Lower leg skin (tissue), 4 donors: Measurements from ENCODE around the gene ZNHIT6. TPM values are rescaled to one million over a fixed set of nuclear protein-coding genes. Genes with fewer than 3 reads are reported as not detected.

Experiments
- DNase-seq, 2 donors: peaks; one replicate each; pipeline ENCODE4 v3.0.0-alpha.2; 2019; ENCODE audit warnings: low spot score in 2 of 2
- H3K4me3 ChIP-seq: fragments of 200-600 bp; sonication (generic); 2 replicates; pipeline ENCODE4 v1.5.1; 2017; ENCODE audit warnings: mild to moderate bottlenecking, low read depth; ENCODE audit not compliant: poor library complexity, severe bottlenecking
- CTCF ChIP-seq, 3 donors: fragments of 450-650 bp; IDR thresholded peaks; one replicate each; pipeline ENCODE4 v1.5.1; 2016; ENCODE audit warnings: antibody characterized with exemption in 3 of 3, mild to moderate bottlenecking in 3 of 3, moderate library complexity in 2 of 3
- POLR2A ChIP-seq, 2 donors: fragments of 450-650 bp; IDR thresholded peaks; one replicate each; pipeline ENCODE4 v1.6.1; 2016 to 2017; ENCODE audit warnings: antibody characterized with exemption in 2 of 2, mild to moderate bottlenecking in 1 of 2, moderate library complexity in 1 of 2
- WGBS, 2 donors: methylation state at CpG; one replicate each; pipeline ENCODE4 v1.1.5; 2018; 5-methylcytosine and 5-hydroxymethylcytosine counted together
- intact Hi-C: fragments of 100-400 bp; cut with DNase I; formaldehyde crosslinking; loops from one replicate; pipeline ENCODE4 v1.15.0; 2023; ENCODE audit warnings: low total_unique reads
- total RNA-seq, 4 donors: library from RNA; depleted of rRNA; stranded (reverse); fragments of >200 nt; gene quantifications; one replicate each; pipeline ENCODE4 v1.1.0, GENCODE V29; 2016

ZNHIT6 gene
- total RNA-seq, 4 donors from 2014 or later = 8.9 to 11.7 (median 10.5) TPM

GRCh38 chr1:85700422-85700821 is 7.8 kb downstream of the ZNHIT6 start:
- TF ChIP-seq POLR2A (IDR thresholded peaks at IDR 0.05) = no peak
- TF ChIP-seq CTCF (IDR thresholded peaks at IDR 0.05) = no peak
- DNase-seq = no peak
- H3K4me3 ChIP-seq = no peak overlapping the region
- intact Hi-C loops = no loop called here
- WGBS, 2 donors = 83 to 90% methylated on average over 4 of the region's 4 CpGs

GRCh38 chr1:85697895-85698294 is 10.3 kb downstream of the ZNHIT6 start:
- no peak for DNase-seq
- TF ChIP-seq CTCF (IDR thresholded peaks at IDR 0.05) = no peak
- TF ChIP-seq POLR2A (IDR thresholded peaks at IDR 0.05) = no peak
- intact Hi-C loops = no loop called here
- no peak overlapping the region for H3K4me3 ChIP-seq

- H3K4me3 ChIP-seq = no peak overlapping the region
- DNase-seq = no peak
- intact Hi-C loops = loop anchor here (5.0 kb wide), 1 partner anchor 386 kb away; no protein-coding TSS in a partner anchor
- no peak for TF ChIP-seq POLR2A (IDR thresholded peaks at IDR 0.05)
- TF ChIP-seq CTCF (IDR thresholded peaks at IDR 0.05) = no peak
- WGBS, 2 donors = 44 to 45% methylated on average over 1 of the region's 1 CpG
Observed at GRCh38 chr1:85692730-85693314, 15.4 kb downstream of the ZNHIT6 start.

- intact Hi-C loops = loop anchor here (5.0 kb wide), 1 partner anchor 383 kb away; no protein-coding TSS in a partner anchor
- no peak overlapping the region for H3K4me3 ChIP-seq
- TF ChIP-seq POLR2A (IDR thresholded peaks at IDR 0.05) (no peak), CTCF (IDR thresholded peaks at IDR 0.05) (no peak)
- WGBS, 2 donors = 52 to 72% methylated on average over 4 of the region's 4 CpGs
- DNase-seq = no peak
Observed at GRCh38 chr1:85689775-85690404, 18.3 kb downstream of the ZNHIT6 start.

GRCh38 chr1:85683292-85684025 is 24.8 kb downstream of the ZNHIT6 start:
- intact Hi-C loops = no loop called here
- TF ChIP-seq POLR2A (IDR thresholded peaks at IDR 0.05) = no peak
- TF ChIP-seq CTCF (IDR thresholded peaks at IDR 0.05) = no peak
- WGBS, 2 donors = 88 to 92% methylated on average over 9 of the region's 9 CpGs
- no peak for DNase-seq
- H3K4me3 ChIP-seq = no peak overlapping the region
